ENCODE measurements around the gene PLRG1. TPM values are rescaled to one million over a fixed set of nuclear protein-coding genes. Genes with fewer than 3 reads are reported as not detected.

PLRG1 gene
- total RNA-seq, 1 experiment from 2014 or later: 58.4 TPM

Other genes starting within 250 kb of the PLRG1 start
- 0.15 and 0.40 TPM in 2 replicates for gene DCHS2, start 58.6 kb downstream of the PLRG1 start, total RNA-seq (2014; rRNA removed; shearing (Covaris generic))
- not detected in 2 replicates for gene FGB, start 12.6 kb upstream of the PLRG1 start, total RNA-seq (2014; rRNA removed; shearing (Covaris generic))
- not detected in 2 replicates for gene FGA, start 40.3 kb upstream of the PLRG1 start, total RNA-seq (2014; rRNA removed; shearing (Covaris generic))
- not detected in 2 replicates for gene FGG, start 62.3 kb upstream of the PLRG1 start, total RNA-seq (2014; rRNA removed; shearing (Covaris generic))
- 0.03 and 0.17 TPM in 2 replicates for gene LRAT, start 193.6 kb upstream of the PLRG1 start, total RNA-seq (2014; rRNA removed; shearing (Covaris generic))
- gene RBM46, start 230.9 kb upstream of the PLRG1 start, total RNA-seq (2014; rRNA removed; shearing (Covaris generic)): not detected in 2 replicates